ENCODE measurements around the gene BBLN.

BBLN gene

DNA sequence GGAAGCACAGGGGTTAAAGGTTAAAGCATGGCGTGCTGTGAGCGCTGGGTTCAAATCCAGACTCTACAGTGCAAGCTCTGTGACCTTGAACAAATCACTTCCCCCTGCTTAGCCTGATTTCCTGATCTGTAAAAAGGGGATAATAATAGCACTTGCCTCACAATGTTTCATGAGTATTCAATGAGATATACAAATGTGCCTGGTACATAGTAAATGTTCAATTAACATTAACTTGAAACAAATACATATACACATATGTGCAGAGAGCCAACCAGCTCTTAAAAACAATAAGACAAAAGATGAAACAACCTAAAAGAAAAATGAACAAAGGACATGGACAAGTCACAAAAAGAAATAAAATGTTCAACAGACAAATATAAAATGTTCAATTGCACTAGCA, 27.3 kb downstream of the BBLN start:
- no peak for TF ChIP-seq POLR2A (IDR thresholded peaks at IDR 0.05; ENCODE audit: extremely low read depth, insufficient read length)
- TF ChIP-seq, protein P1, sequence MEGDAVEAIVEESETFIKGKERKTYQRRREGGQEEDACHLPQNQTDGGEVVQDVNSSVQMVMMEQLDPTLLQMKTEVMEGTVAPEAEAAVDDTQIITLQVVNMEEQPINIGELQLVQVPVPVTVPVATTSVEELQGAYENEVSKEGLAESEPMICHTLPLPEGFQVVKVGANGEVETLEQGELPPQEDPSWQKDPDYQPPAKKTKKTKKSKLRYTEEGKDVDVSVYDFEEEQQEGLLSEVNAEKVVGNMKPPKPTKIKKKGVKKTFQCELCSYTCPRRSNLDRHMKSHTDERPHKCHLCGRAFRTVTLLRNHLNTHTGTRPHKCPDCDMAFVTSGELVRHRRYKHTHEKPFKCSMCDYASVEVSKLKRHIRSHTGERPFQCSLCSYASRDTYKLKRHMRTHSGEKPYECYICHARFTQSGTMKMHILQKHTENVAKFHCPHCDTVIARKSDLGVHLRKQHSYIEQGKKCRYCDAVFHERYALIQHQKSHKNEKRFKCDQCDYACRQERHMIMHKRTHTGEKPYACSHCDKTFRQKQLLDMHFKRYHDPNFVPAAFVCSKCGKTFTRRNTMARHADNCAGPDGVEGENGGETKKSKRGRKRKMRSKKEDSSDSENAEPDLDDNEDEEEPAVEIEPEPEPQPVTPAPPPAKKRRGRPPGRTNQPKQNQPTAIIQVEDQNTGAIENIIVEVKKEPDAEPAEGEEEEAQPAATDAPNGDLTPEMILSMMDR (IDR thresholded peaks at IDR 0.05; ENCODE audit: low read depth, low read length), result no peak
- TF ChIP-seq MYC (IDR thresholded peaks at IDR 0.05; ENCODE audit: low read depth, low read length), result no peak
- TF ChIP-seq, protein P2, sequence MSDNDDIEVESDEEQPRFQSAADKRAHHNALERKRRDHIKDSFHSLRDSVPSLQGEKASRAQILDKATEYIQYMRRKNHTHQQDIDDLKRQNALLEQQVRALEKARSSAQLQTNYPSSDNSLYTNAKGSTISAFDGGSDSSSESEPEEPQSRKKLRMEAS (IDR thresholded peaks at IDR 0.05; ENCODE audit: low read depth, low read length), result no peak
- DNase-seq (ENCODE audit: low read depth), result no peak
- no peak overlapping the region for H3K4me3 ChIP-seq (ENCODE audit: low read depth, low read length)

DNA sequence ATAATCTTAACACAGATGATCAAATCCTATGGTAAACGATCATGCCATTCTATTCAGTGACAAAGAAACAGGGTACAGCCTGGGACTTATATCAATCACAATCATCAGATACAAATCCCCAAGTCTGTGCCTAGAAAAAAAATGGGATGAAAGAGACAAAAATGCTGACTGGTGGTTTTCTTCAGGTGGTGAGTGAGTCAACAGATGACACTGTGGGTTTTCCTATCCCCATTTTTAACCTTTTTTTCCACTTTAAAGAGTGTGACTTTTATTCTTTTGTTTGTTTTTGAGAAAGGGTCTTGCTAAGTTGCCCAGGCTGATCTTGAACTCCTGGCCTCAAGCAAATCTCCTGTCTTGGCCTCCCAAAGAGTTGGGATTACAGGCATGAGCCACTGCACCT, 28.1 kb downstream of the BBLN start:
- TF ChIP-seq, protein P2 (IDR thresholded peaks at IDR 0.05; ENCODE audit: low read depth, low read length), result no peak
- no peak for TF ChIP-seq MYC (IDR thresholded peaks at IDR 0.05; ENCODE audit: low read depth, low read length)
- TF ChIP-seq POLR2A (IDR thresholded peaks at IDR 0.05; ENCODE audit: extremely low read depth, insufficient read length), result no peak
- TF ChIP-seq, protein P1 (IDR thresholded peaks at IDR 0.05; ENCODE audit: low read depth, low read length), result no peak
- no peak for DNase-seq (ENCODE audit: low read depth)
- H3K4me3 ChIP-seq (ENCODE audit: low read depth, low read length), result no peak overlapping the region

DNA sequence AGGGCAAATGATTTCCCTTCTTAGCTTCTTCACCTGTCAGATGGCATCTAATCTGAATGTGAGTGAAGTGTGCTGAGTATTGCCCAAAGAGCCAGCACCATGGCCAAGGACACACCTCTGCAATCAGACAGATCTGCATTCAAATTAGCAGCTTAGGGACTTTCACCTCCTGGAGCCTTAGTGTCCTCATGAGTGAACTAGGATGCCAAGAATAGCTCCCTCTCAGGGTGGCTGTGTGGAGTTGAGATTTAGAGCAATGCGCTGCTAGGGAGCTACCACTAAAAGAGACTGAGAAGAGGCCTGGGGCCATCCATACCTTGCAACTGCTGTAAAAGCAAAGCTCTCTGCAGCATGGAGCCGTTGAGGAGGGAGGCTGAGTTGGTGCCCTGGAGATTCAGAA, 29.9 kb downstream of the BBLN start:
- no peak overlapping the region for H3K4me3 ChIP-seq (ENCODE audit: low read depth, low read length)
- TF ChIP-seq, protein P2 (IDR thresholded peaks at IDR 0.05; ENCODE audit: low read depth, low read length), result no peak
- TF ChIP-seq MYC (IDR thresholded peaks at IDR 0.05; ENCODE audit: low read depth, low read length), result no peak
- TF ChIP-seq POLR2A (IDR thresholded peaks at IDR 0.05; ENCODE audit: extremely low read depth, insufficient read length), result no peak
- TF ChIP-seq, protein P1 (IDR thresholded peaks at IDR 0.05; ENCODE audit: low read depth, low read length), result no peak
- DNase-seq (ENCODE audit: low read depth), result no peak

DNA sequence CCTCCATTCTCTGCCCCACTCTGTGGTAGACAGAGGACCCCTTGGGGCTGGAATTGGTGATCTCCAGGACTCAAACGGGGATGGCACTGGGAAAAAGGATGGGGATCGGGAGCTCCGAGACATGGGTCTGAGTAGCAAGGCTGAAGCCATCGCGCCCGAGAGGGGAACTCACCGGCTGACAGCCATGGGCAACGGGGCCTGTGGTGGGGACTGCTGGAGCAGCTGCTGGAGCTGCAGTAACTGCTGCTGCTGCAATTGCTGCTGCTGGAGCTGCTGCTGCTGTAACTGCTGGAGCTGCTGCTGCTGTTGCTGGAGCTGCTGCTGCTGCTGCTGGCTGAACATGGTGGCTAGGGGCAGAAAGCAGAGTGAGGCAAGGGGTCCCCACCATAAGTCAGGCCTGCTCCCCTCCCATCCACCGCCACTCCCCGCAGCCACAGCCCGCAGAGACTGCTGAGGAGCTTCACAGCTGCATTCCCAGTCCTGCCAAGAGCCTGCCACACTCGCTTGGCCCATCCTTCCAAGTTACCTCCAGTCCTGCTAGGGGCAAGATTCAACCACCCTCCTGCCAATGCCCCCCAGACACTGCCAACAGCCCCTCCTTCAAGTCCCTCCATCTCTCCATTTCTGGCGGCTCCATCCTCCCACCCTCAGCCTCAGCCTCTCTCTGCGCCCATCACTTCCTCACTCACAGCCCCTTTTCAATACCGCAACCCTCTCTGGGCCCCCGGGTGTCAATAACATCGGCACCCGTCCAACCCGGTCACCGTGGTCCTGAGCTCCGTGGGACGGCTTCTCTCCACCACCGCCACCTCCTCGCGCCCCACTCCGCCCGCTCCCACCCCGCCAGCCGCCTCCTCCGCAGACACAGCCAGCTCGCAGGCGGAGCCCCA, 30.7 kb downstream of the BBLN start:
- DNase-seq (ENCODE audit: low read depth), result peak; percentile 39
- TF ChIP-seq MYC (IDR thresholded peaks at IDR 0.05; ENCODE audit: low read depth, low read length) (no peak), POLR2A (IDR thresholded peaks at IDR 0.05; ENCODE audit: extremely low read depth, insufficient read length) (no peak)
- TF ChIP-seq, protein P2 (IDR thresholded peaks at IDR 0.05; ENCODE audit: low read depth, low read length), result no peak
- TF ChIP-seq, protein P1 (IDR thresholded peaks at IDR 0.05; ENCODE audit: low read depth, low read length), result no peak
- peak overlapping the region; percentile 77 for H3K4me3 ChIP-seq (ENCODE audit: low read depth, low read length)

DNA sequence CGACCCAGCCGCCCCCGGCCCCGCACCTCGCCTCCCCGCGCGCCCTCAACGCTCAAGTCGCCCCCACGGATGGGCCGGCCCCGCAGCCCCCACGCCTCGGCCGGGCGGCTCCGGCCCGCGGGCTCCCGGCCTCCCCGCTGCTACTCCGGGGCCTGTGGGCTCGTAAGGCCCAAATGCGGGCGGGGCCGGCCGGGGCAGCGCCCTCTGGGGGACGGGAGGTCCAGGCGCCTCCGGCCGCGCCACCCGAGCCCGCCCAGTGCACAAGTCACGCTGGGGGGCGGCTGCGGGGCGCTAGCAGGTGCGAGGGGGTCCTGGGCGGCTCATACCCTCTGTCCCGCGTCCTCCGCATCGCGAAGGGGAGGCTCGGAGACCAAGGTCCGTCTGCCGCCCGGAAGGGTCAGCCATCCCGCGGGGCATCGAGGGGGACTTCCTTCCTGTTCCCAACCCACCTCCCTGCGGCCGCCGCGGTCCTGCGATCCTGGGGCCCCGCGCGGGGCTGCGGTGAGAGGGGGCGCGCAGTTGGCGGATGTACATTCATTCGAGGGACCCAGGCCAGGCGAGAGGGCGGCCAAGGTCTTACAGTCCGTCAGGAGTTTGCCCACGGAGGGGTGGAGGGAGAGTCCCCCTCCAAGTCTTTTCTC, 31.5 kb downstream of the BBLN start, which contains the start of gene CIZ1:
CIZ1 (minus strand) TSS at position 167 of the 641 bp plus-strand sequence. CDS start 715 bp downstream, outside the sequence.
- DNase-seq (ENCODE audit: low read depth), result peak; percentile 87
- H3K4me3 ChIP-seq (ENCODE audit: low read depth, low read length), result peak within 1 kb of the TSS; percentile 77
- TF ChIP-seq MYC (IDR thresholded peaks at IDR 0.05; ENCODE audit: low read depth, low read length) (no peak; the same call in 1 of the 2 replicates), POLR2A (IDR thresholded peaks at IDR 0.05; ENCODE audit: extremely low read depth, insufficient read length) (peak; percentile 50)
- TF ChIP-seq, protein P2 (IDR thresholded peaks at IDR 0.05; ENCODE audit: low read depth, low read length), result 0 out of 2 replicates have a peak, but pooled peaks have one; percentile 8
- TF ChIP-seq, protein P1 (IDR thresholded peaks at IDR 0.05; ENCODE audit: low read depth, low read length), result peak; percentile 43

All from NB4 (cell line).